ENCODE measurements around the gene CNOT10.
A peak's percentile ranks its signal among the peaks of the same experiment; 100 is the strongest.
"Not testable (repeated sequence)": the region's sequence is repeated elsewhere in the genome, so short reads cannot be mapped to it uniquely, and the experiment has no call there.

The CNOT10 gene

GRCh38 chr3:32764481-32764880, 79.5 kb downstream of the CNOT10 start:
- no peak for DNase-seq

GRCh38 chr3:32778389-32778788, 93.4 kb downstream of the CNOT10 start:
- DNase-seq: no peak

GRCh38 chr3:32780071-32780734, 95.2 kb downstream of the CNOT10 start:
- no peak for DNase-seq

GRCh38 chr3:32780735-32781210, 95.8 kb downstream of the CNOT10 start:
- DNase-seq: peak; percentile 37

GRCh38 chr3:32781211-32781968, 96.4 kb downstream of the CNOT10 start:
- DNase-seq: peak; percentile 78

- DNase-seq: not testable (repeated sequence)
Observed at GRCh38 chr3:32781969-32782270, 96.9 kb downstream of the CNOT10 start.

GRCh38 chr3:32782407-32782806, 97.4 kb downstream of the CNOT10 start:
- no peak for DNase-seq

- DNase-seq: no peak
Observed at GRCh38 chr3:32791833-32792232, 106.8 kb downstream of the CNOT10 start.

- DNase-seq: no peak
Observed at GRCh38 chr3:32794487-32795308, 109.7 kb downstream of the CNOT10 start.

GRCh38 chr3:32796384-32796950, 111.5 kb downstream of the CNOT10 start:
- DNase-seq: not testable (repeated sequence)

GRCh38 chr3:32797776-32798175, 112.8 kb downstream of the CNOT10 start:
- DNase-seq: no peak

GRCh38 chr3:32801440-32801839, 116.5 kb downstream of the CNOT10 start:
- DNase-seq: not testable (repeated sequence)

- no peak for DNase-seq
Observed at GRCh38 chr3:32813180-32813579, 128.2 kb downstream of the CNOT10 start.

- no peak for DNase-seq
Observed at GRCh38 chr3:32814361-32814760, 129.4 kb downstream of the CNOT10 start.

- DNase-seq: peak; percentile 46
Observed at GRCh38 chr3:32815841-32816438, 131.0 kb downstream of the CNOT10 start.

- peak; percentile 70 for DNase-seq
Observed at GRCh38 chr3:32816439-32817256, 131.7 kb downstream of the CNOT10 start.

GRCh38 chr3:32817257-32817557, 132.2 kb downstream of the CNOT10 start:
- DNase-seq: peak; percentile 43

- DNase-seq: peak; percentile 43
Observed at GRCh38 chr3:32817558-32818228, 132.7 kb downstream of the CNOT10 start, which contains the start of gene TRIM71. Gene TRIM71, plus strand, starts transcription at chr3:32817997. Its CDS starts 84 bp downstream, at chr3:32818081.

GRCh38 chr3:32818229-32818969, 133.4 kb downstream of the CNOT10 start:
- DNase-seq: no peak

- no peak for DNase-seq
Observed at GRCh38 chr3:32818970-32819511, 134.1 kb downstream of the CNOT10 start.

Data from 8988T (cell line).